Measurements from ENCODE around the gene MAST2. TPM values are rescaled to one million over a fixed set of nuclear protein-coding genes. Genes with fewer than 3 reads are reported as not detected.

MAST2 gene
- total RNA-seq, 1 experiment from 2014 or later: 38.4 TPM

DNA sequence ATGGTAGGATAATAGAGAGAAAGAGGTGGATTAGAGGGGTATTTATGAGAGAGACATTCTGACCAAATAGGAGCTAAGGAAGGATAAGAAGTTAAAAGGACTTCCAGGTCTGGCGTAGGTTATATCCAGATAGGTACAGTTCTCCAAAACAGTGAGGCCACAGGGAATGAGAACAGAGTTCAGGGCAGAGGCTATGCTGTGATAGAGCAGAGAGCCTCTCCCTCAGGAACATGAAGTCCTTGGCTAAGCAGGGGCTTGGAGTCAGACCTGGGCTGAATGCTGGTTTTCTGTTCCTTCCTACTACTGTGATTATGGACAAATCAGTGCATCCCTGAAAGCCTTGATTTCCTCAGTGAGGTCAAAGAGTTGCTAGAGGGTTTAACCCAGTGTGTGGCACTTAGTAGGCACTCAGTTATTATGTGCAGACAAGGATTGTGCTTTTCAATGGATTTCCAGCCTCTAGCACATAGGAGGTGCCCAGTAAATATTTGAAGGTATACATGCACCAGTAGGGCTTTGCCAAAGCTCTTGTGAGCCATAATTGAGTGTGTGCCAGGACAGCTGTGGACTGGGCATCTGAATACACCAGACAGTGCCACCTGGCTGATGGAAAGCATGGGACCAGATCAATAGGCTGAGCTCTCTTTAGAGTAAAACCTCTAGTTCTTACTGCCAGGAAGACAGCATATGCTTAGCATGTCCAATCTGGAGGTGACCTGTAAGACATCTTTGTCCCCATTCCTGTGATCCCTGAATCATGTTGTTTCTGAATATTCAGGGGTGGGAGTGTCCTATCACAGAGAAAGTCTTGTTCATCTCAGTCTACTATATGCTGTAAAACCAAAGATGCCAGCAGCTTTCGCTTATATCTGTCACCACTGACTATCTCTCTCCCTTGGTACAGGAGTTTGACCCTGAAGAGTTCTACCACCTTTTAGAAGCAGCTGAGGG lies 217.9 kb downstream of the MAST2 start:
- intact Hi-C loops (cut with micrococcal nuclease; ENCODE audit: unreplicated experiment): no loop called here
- ChIA-PET POLR2A (ENCODE audit: low non-redundant PET) (no interaction called here), CTCF (no interaction called here)

GRCh38 chr1:46026531-46026930 lies 223.1 kb downstream of the MAST2 start:
- peaks cover 8% of the 10 kb centered on the region for H3K36me3 ChIP-seq (ENCODE audit: insufficient read depth, low read length, poor library complexity, severe bottlenecking)
- intact Hi-C loops (cut with micrococcal nuclease; ENCODE audit: unreplicated experiment): no loop called here
- no peak overlapping the region for H3K4me3 ChIP-seq (ENCODE audit: low read depth, low read length, poor library complexity, severe bottlenecking)
- no TSS peak for BruUV-seq (replicated peaks)
- H3K4me1 ChIP-seq (ENCODE audit: insufficient read depth, low read length, poor library complexity, severe bottlenecking): no peaks in the 10 kb centered on the region
- H3K9me3 ChIP-seq (ENCODE audit: low read depth, low read length, poor library complexity, severe bottlenecking): no peaks in the 10 kb centered on the region
- CTCF ChIA-PET: no interaction called here
- DNase-seq (ENCODE audit: low spot score): no peak
- POLR2A ChIA-PET (ENCODE audit: low non-redundant PET): no interaction called here
- no peaks in the 10 kb centered on the region for H3K27me3 ChIP-seq (replicated peaks; ENCODE audit: insufficient read depth, low read depth, low read length, poor library complexity)
- no peak for TF ChIP-seq EZH2 (IDR thresholded peaks at IDR 0.05; ENCODE audit: borderline replicate concordance, low read depth, low read length, poor library complexity, severe bottlenecking)
- TF ChIP-seq, protein P1, sequence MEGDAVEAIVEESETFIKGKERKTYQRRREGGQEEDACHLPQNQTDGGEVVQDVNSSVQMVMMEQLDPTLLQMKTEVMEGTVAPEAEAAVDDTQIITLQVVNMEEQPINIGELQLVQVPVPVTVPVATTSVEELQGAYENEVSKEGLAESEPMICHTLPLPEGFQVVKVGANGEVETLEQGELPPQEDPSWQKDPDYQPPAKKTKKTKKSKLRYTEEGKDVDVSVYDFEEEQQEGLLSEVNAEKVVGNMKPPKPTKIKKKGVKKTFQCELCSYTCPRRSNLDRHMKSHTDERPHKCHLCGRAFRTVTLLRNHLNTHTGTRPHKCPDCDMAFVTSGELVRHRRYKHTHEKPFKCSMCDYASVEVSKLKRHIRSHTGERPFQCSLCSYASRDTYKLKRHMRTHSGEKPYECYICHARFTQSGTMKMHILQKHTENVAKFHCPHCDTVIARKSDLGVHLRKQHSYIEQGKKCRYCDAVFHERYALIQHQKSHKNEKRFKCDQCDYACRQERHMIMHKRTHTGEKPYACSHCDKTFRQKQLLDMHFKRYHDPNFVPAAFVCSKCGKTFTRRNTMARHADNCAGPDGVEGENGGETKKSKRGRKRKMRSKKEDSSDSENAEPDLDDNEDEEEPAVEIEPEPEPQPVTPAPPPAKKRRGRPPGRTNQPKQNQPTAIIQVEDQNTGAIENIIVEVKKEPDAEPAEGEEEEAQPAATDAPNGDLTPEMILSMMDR (conservative IDR thresholded peaks at IDR 0.05; ENCODE audit: low read depth, low read length): no peak
- H3K27ac ChIP-seq (ENCODE audit: low read depth, low read length, poor library complexity, severe bottlenecking): no peak overlapping the region

More for the DNA sequence above, 217.9 kb downstream of the MAST2 start:
- Histone ChIP-seq H3K4me1 (ENCODE audit: insufficient read depth, low read length, poor library complexity, severe bottlenecking) (no peaks in the 10 kb centered on the region), H3K4me3 (ENCODE audit: low read depth, low read length, poor library complexity, severe bottlenecking) (no peak overlapping the region), H3K27ac (ENCODE audit: low read depth, low read length, poor library complexity, severe bottlenecking) (no peak overlapping the region), H3K27me3 (replicated peaks; ENCODE audit: insufficient read depth, low read depth, low read length, poor library complexity) (no peaks in the 10 kb centered on the region), H3K9me3 (ENCODE audit: low read depth, low read length, poor library complexity, severe bottlenecking) (no peaks in the 10 kb centered on the region), H3K36me3 (ENCODE audit: insufficient read depth, low read length, poor library complexity, severe bottlenecking) (peaks cover 8% of the 10 kb centered on the region)
- no peak for DNase-seq (ENCODE audit: low spot score)
- BruUV-seq (replicated peaks): no TSS peak
- TF ChIP-seq, protein P1 (conservative IDR thresholded peaks at IDR 0.05; ENCODE audit: low read depth, low read length): no peak
- no peak for TF ChIP-seq EZH2 (IDR thresholded peaks at IDR 0.05; ENCODE audit: borderline replicate concordance, low read depth, low read length, poor library complexity, severe bottlenecking)

DNA sequence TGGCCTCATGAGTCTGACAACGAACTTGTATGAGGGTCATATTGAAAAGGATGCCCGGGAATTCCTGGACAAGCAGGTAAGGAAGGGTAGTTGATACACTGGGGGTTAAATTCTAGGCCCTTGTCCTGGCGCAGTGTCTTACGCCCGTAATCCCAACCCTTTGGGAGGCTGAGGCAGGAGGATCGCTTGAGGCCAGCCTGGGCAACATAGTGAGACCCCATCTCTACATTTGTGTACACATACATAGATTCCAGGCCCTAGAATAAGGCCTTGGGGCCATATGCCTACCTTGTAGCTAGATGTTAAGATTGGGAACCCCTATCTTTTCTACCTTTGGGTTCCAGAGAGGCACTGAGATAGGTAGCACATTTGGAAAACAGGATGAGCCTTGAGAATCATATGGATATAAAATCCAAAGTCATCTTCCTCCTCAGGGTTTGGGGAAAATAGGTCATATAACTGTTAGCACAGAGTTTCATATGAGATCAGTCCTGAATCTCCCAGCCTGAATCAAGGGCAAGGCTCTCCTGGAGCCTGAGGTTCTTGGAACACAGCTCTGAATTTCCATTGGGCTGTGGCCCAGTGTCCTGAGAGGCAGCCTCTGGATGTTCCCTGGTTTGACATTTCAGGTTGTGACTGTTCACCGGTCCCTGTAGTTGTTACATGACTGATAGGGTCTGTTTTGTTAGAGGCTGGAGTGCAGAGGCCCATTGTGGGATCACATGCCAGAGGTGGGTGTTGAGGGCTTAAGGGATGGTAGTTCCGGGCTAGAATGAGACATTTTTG lies 224.6 kb downstream of the MAST2 start:
- no TSS peak for BruUV-seq (replicated peaks)
- H3K9me3 ChIP-seq (ENCODE audit: low read depth, low read length, poor library complexity, severe bottlenecking): no peaks in the 10 kb centered on the region
- ChIA-PET POLR2A (ENCODE audit: low non-redundant PET) (no interaction called here), CTCF (no interaction called here)
- intact Hi-C loops (cut with micrococcal nuclease; ENCODE audit: unreplicated experiment): no loop called here
- TF ChIP-seq EZH2 (IDR thresholded peaks at IDR 0.05; ENCODE audit: borderline replicate concordance, low read depth, low read length, poor library complexity, severe bottlenecking): no peak
- TF ChIP-seq, protein P1 (conservative IDR thresholded peaks at IDR 0.05; ENCODE audit: low read depth, low read length): no peak
- H3K36me3 ChIP-seq (ENCODE audit: insufficient read depth, low read length, poor library complexity, severe bottlenecking): peaks cover 2% of the 10 kb centered on the region
- H3K4me3 ChIP-seq (ENCODE audit: low read depth, low read length, poor library complexity, severe bottlenecking): no peak overlapping the region
- H3K27me3 ChIP-seq (replicated peaks; ENCODE audit: insufficient read depth, low read depth, low read length, poor library complexity): no peaks in the 10 kb centered on the region
- no peaks in the 10 kb centered on the region for H3K4me1 ChIP-seq (ENCODE audit: insufficient read depth, low read length, poor library complexity, severe bottlenecking)
- no peak for DNase-seq (ENCODE audit: low spot score)
- no peak overlapping the region for H3K27ac ChIP-seq (ENCODE audit: low read depth, low read length, poor library complexity, severe bottlenecking)

All from A673 (cell line).